ACC112 (cell line): ENCODE measurements around the gene KCNA3.

ENCODE experiments used
- H2AFZ ChIP-seq: fragments of 200-600 bp; sonication (generic); one replicate; pipeline ENCODE4 v1.6.0; 2017; ENCODE audit warnings: antibody characterized with exemption, low read length; ENCODE audit not compliant: unreplicated experiment
- H3K27ac ChIP-seq: fragments of 200-600 bp; sonication (generic); 2 replicates; pipeline ENCODE4 v1.5.1; 2014; ENCODE audit warnings: low read depth, mild to moderate bottlenecking, antibody characterized with exemption, low read length, moderate library complexity
- H3K27me3 ChIP-seq: fragments of 200-600 bp; sonication (generic); 2 replicates; pipeline ENCODE4 v1.6.1; 2014; ENCODE audit warnings: mild to moderate bottlenecking, antibody characterized with exemption, low read length, moderate library complexity, mixed read lengths; ENCODE audit not compliant: insufficient read depth
- H3K36me3 ChIP-seq: fragments of 200-600 bp; sonication (generic); 2 replicates; pipeline ENCODE4 v1.6.1; 2016; ENCODE audit warnings: mild to moderate bottlenecking, antibody characterized with exemption, low read length, moderate library complexity, mixed read lengths; ENCODE audit not compliant: insufficient read depth
- H3K4me1 ChIP-seq: fragments of 200-600 bp; sonication (generic); one replicate; pipeline ENCODE4 v1.6.1; 2016; ENCODE audit warnings: low read length, mixed read lengths; ENCODE audit not compliant: insufficient read depth, unreplicated experiment, control insufficient read depth
- H3K4me3 ChIP-seq: fragments of 200-600 bp; sonication (generic); 2 replicates; pipeline ENCODE4 v1.5.1; 2014; ENCODE audit warnings: mild to moderate bottlenecking, low read depth, low read length
- H3K79me2 ChIP-seq: fragments of 200-600 bp; sonication (generic); one replicate; pipeline ENCODE4 v1.6.0; 2016; ENCODE audit warnings: low read length; ENCODE audit not compliant: control insufficient read depth, unreplicated experiment, insufficient read depth

KCNA3 gene

GRCh38 chr1:110702260-110702659 is 27.5 kb upstream of the KCNA3 start:
- Histone ChIP-seq H3K36me3 (no peaks in the 10 kb centered on the region), H3K27ac (no peak overlapping the region), H2AFZ (no peak overlapping the region), H3K27me3 (peaks cover 29% of the 10 kb centered on the region), H3K4me1 (no peaks in the 10 kb centered on the region), H3K79me2 (no peaks in the 10 kb centered on the region), H3K4me3 (no peak overlapping the region)

GRCh38 chr1:110700767-110701166 is 26.0 kb upstream of the KCNA3 start:
- H3K79me2 ChIP-seq: no peaks in the 10 kb centered on the region
- H3K27ac ChIP-seq: no peak overlapping the region
- peaks cover 32% of the 10 kb centered on the region for H3K27me3 ChIP-seq
- no peaks in the 10 kb centered on the region for H3K4me1 ChIP-seq
- H3K4me3 ChIP-seq: no peak overlapping the region
- H3K36me3 ChIP-seq: no peaks in the 10 kb centered on the region
- no peak overlapping the region for H2AFZ ChIP-seq

GRCh38 chr1:110697606-110698005 is 22.9 kb upstream of the KCNA3 start:
- no peak overlapping the region for H3K4me3 ChIP-seq
- H3K36me3 ChIP-seq: no peaks in the 10 kb centered on the region
- no peak overlapping the region for H3K27ac ChIP-seq
- H3K4me1 ChIP-seq: no peaks in the 10 kb centered on the region
- H3K79me2 ChIP-seq: no peaks in the 10 kb centered on the region
- H3K27me3 ChIP-seq: peaks cover 59% of the 10 kb centered on the region
- H2AFZ ChIP-seq: no peak overlapping the region

GRCh38 chr1:110696818-110697217 is 22.1 kb upstream of the KCNA3 start:
- no peak overlapping the region for H3K4me3 ChIP-seq
- H3K27ac ChIP-seq: no peak overlapping the region
- no peaks in the 10 kb centered on the region for H3K79me2 ChIP-seq
- no peaks in the 10 kb centered on the region for H3K4me1 ChIP-seq
- H3K36me3 ChIP-seq: no peaks in the 10 kb centered on the region
- H2AFZ ChIP-seq: no peak overlapping the region
- peaks cover 61% of the 10 kb centered on the region for H3K27me3 ChIP-seq

- Histone ChIP-seq H3K27ac (no peak overlapping the region), H3K36me3 (no peaks in the 10 kb centered on the region), H3K4me1 (no peaks in the 10 kb centered on the region), H3K4me3 (no peak overlapping the region), H3K27me3 (peaks cover 61% of the 10 kb centered on the region), H2AFZ (no peak overlapping the region), H3K79me2 (no peaks in the 10 kb centered on the region)
These were observed 16.1 kb upstream of the KCNA3 start for GRCh38 chr1:110690709-110691365.

- Histone ChIP-seq H3K27me3 (peaks cover 59% of the 10 kb centered on the region), H2AFZ (no peak overlapping the region), H3K4me3 (no peak overlapping the region), H3K36me3 (no peaks in the 10 kb centered on the region), H3K27ac (no peak overlapping the region), H3K79me2 (no peaks in the 10 kb centered on the region), H3K4me1 (no peaks in the 10 kb centered on the region)
These were observed 15.1 kb upstream of the KCNA3 start for GRCh38 chr1:110689868-110690267.

- H3K36me3 ChIP-seq: no peaks in the 10 kb centered on the region
- H3K4me1 ChIP-seq: no peaks in the 10 kb centered on the region
- no peak overlapping the region for H3K27ac ChIP-seq
- H3K79me2 ChIP-seq: no peaks in the 10 kb centered on the region
- H3K27me3 ChIP-seq: peaks cover 55% of the 10 kb centered on the region
- H3K4me3 ChIP-seq: no peak overlapping the region
- no peak overlapping the region for H2AFZ ChIP-seq
These were observed 13.8 kb upstream of the KCNA3 start for GRCh38 chr1:110688514-110688913.

GRCh38 chr1:110687250-110687649 is 12.5 kb upstream of the KCNA3 start:
- H3K27ac ChIP-seq: no peak overlapping the region
- no peaks in the 10 kb centered on the region for H3K4me1 ChIP-seq
- no peaks in the 10 kb centered on the region for H3K79me2 ChIP-seq
- H2AFZ ChIP-seq: no peak overlapping the region
- no peak overlapping the region for H3K4me3 ChIP-seq
- no peaks in the 10 kb centered on the region for H3K36me3 ChIP-seq
- H3K27me3 ChIP-seq: peaks cover 57% of the 10 kb centered on the region

GRCh38 chr1:110686188-110686587 is 11.4 kb upstream of the KCNA3 start:
- H3K79me2 ChIP-seq: no peaks in the 10 kb centered on the region
- peaks cover 57% of the 10 kb centered on the region for H3K27me3 ChIP-seq
- H2AFZ ChIP-seq: no peak overlapping the region
- no peaks in the 10 kb centered on the region for H3K4me1 ChIP-seq
- no peak overlapping the region for H3K4me3 ChIP-seq
- no peak overlapping the region for H3K27ac ChIP-seq
- H3K36me3 ChIP-seq: no peaks in the 10 kb centered on the region

GRCh38 chr1:110684491-110684890 is 9.8 kb upstream of the KCNA3 start:
- peaks cover 53% of the 10 kb centered on the region for H3K27me3 ChIP-seq
- no peak overlapping the region for H2AFZ ChIP-seq
- no peaks in the 10 kb centered on the region for H3K4me1 ChIP-seq

GRCh38 chr1:110682898-110683297 is 8.2 kb upstream of the KCNA3 start:
- no peaks in the 10 kb centered on the region for H3K4me1 ChIP-seq
- H2AFZ ChIP-seq: no peak overlapping the region

More at GRCh38 chr1:110684491-110684890, 9.8 kb upstream of the KCNA3 start:
- Histone ChIP-seq H3K79me2 (no peaks in the 10 kb centered on the region), H3K4me3 (no peak overlapping the region), H3K36me3 (no peaks in the 10 kb centered on the region), H3K27ac (no peak overlapping the region)

More at GRCh38 chr1:110682898-110683297, 8.2 kb upstream of the KCNA3 start:
- no peaks in the 10 kb centered on the region for H3K79me2 ChIP-seq
- H3K27me3 ChIP-seq: peaks cover 49% of the 10 kb centered on the region
- H3K27ac ChIP-seq: no peak overlapping the region
- H3K4me3 ChIP-seq: no peak overlapping the region
- H3K36me3 ChIP-seq: no peaks in the 10 kb centered on the region
